Stomach (tissue), 4 donors: Measurements from ENCODE around the gene OGN.

Experiments
- EP300 ChIP-seq: sonication (generic); formaldehyde crosslinking; IDR thresholded peaks from one replicate; pipeline ENCODE4 v1.6.1; 2017; ENCODE audit warnings: antibody characterized with exemption
- POLR2A ChIP-seq, 4 donors: fragments of 450-650 bp; IDR thresholded peaks; one replicate each; pipeline ENCODE4 v1.6.1; 2016; ENCODE audit warnings: antibody characterized with exemption in 4 of 4, control low read depth in 2 of 4, mild to moderate bottlenecking in 1 of 4, moderate library complexity in 1 of 4
- POLR2AphosphoS5 ChIP-seq, 3 donors: sonication (generic); formaldehyde crosslinking; IDR thresholded peaks; one replicate each; pipeline ENCODE4 v1.6.1; 2016; ENCODE audit warnings: antibody characterized with exemption in 3 of 3
- TF ChIP-seq, protein P1 (sequence below), 7 experiments: fragments of 450-650 bp in 4 of 7; fragments of 200-600 bp in 3 of 7; sonication (generic) in 3 of 7; IDR thresholded peaks; one replicate each; pipeline ENCODE4 v1.5.1; 2016 to 2019; ENCODE audit warnings: antibody characterized with exemption in 7 of 7, control low read depth in 2 of 7, mild to moderate bottlenecking in 1 of 7

DNA sequence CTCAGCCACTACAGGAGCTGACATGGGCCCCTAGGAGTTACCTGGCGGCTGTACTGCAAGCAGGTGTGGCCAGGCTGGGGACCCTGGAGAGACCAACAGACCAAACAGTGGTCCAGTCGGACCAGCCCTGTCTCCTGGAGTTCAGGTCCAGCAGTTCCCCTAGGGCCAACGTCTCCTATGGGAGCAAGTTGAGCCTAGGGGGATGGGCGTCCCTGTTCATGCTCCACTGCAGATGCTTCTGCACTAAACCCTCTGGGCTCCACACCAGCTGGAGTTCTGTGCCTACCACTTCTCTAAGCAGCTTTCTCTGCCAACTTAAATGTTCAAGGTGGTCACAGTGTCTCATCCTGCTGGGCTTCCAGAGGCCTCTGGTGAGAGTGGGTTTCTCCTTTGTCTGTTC is 40.5 kb upstream of the OGN start:
- no peak for TF ChIP-seq POLR2A (IDR thresholded peaks at IDR 0.05)
- TF ChIP-seq, protein P1, sequence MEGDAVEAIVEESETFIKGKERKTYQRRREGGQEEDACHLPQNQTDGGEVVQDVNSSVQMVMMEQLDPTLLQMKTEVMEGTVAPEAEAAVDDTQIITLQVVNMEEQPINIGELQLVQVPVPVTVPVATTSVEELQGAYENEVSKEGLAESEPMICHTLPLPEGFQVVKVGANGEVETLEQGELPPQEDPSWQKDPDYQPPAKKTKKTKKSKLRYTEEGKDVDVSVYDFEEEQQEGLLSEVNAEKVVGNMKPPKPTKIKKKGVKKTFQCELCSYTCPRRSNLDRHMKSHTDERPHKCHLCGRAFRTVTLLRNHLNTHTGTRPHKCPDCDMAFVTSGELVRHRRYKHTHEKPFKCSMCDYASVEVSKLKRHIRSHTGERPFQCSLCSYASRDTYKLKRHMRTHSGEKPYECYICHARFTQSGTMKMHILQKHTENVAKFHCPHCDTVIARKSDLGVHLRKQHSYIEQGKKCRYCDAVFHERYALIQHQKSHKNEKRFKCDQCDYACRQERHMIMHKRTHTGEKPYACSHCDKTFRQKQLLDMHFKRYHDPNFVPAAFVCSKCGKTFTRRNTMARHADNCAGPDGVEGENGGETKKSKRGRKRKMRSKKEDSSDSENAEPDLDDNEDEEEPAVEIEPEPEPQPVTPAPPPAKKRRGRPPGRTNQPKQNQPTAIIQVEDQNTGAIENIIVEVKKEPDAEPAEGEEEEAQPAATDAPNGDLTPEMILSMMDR (IDR thresholded peaks at IDR 0.05), result no peak
- TF ChIP-seq EP300, result no peak
- no peak for TF ChIP-seq POLR2AphosphoS5 (IDR thresholded peaks at IDR 0.05)
